ENCODE results near the gene NOP56. TPM values are rescaled to one million over a fixed set of nuclear protein-coding genes. Genes with fewer than 3 reads are reported as not detected.

The NOP56 gene
- total and polyA plus RNA-seq, 2 donors (not counting 3 experiments of a cell fraction or from before 2014, with no cell fraction given), result 151 to 329 TPM

GRCh38 chr20:2610326-2610725 is 42.1 kb upstream of the NOP56 start:
- FAIRE-seq, result no peak
- ChIA-PET CTCF (no interaction called here), POLR2A (no interaction called here)
- no peaks in the 10 kb centered on the region for H3K36me3 ChIP-seq (ENCODE audit: control insufficient read depth in 2 of 2, extremely low read depth in 1 of 2, insufficient read depth in 2 of 2, low read length in 2 of 2)
- H3K9me1 ChIP-seq (replicated peaks; ENCODE audit: control insufficient read depth, extremely low read depth, insufficient read depth, low read length), result no peaks in the 10 kb centered on the region
- intact Hi-C loops (cut with micrococcal nuclease) (no loop called here), dilution Hi-C loops (cut with MboI; ENCODE audit: extremely low pct_ligation_motif_present, low sequenced_read_pairs) (no loop called here)
- no peak overlapping the region for H3K4me2 ChIP-seq (ENCODE audit: insufficient read depth, low read length)
- no peak overlapping the region for H3K27ac ChIP-seq (ENCODE audit: insufficient read depth, low read depth, low read length)
- no peak overlapping the region for H3K4me3 ChIP-seq (replicated peaks in 1 of 3; ENCODE audit: insufficient read depth in 1 of 3, low read depth in 1 of 3, low read length in 3 of 3)
- no TSS peak for BruUV-seq (replicated peaks)
- DNase-seq (ENCODE audit: low read depth, low spot score), result no peak
- H3K9ac ChIP-seq (replicated peaks; ENCODE audit: extremely low read depth, insufficient read depth, low read length), result no peak overlapping the region
- H3K9me3 ChIP-seq (replicated peaks; ENCODE audit: control insufficient read depth, insufficient read depth, low read length), result no peaks in the 10 kb centered on the region
- no peaks in the 10 kb centered on the region for H3K4me1 ChIP-seq (ENCODE audit: control insufficient read depth, extremely low read depth, insufficient read depth, low read length)
- no peaks in the 10 kb centered on the region for H3K79me2 ChIP-seq (ENCODE audit: control insufficient read depth, insufficient read depth, low read length)
- H3K27me3 ChIP-seq (ENCODE audit: control insufficient read depth in 2 of 2, insufficient read depth in 2 of 2, low read length in 2 of 2), result peaks cover 0 to 2% of the 10 kb centered on the region in 2 experiments
- TF ChIP-seq JUN (IDR thresholded peaks at IDR 0.05; ENCODE audit: borderline replicate concordance, insufficient read depth, insufficient read length, low read depth) (no peak), FOS (IDR thresholded peaks at IDR 0.05; ENCODE audit: borderline replicate concordance, insufficient read depth, low read length) (no peak), EZH2 (IDR thresholded peaks at IDR 0.05; ENCODE audit: borderline replicate concordance, low read depth, low read length, severe bottlenecking) (no peak), POLR2AphosphoS5 (IDR thresholded peaks at IDR 0.05; ENCODE audit: insufficient read depth, low read depth, low read length) (no peak), GATA2 (IDR thresholded peaks at IDR 0.05; ENCODE audit: insufficient read depth, insufficient read length, low read depth, low read length) (no peak), POLR2A (IDR thresholded peaks at IDR 0.05; ENCODE audit: low read depth, low read length) (no peak), MYC (IDR thresholded peaks at IDR 0.05; ENCODE audit: low read depth, low read length) (no peak)
- TF ChIP-seq, protein P1, sequence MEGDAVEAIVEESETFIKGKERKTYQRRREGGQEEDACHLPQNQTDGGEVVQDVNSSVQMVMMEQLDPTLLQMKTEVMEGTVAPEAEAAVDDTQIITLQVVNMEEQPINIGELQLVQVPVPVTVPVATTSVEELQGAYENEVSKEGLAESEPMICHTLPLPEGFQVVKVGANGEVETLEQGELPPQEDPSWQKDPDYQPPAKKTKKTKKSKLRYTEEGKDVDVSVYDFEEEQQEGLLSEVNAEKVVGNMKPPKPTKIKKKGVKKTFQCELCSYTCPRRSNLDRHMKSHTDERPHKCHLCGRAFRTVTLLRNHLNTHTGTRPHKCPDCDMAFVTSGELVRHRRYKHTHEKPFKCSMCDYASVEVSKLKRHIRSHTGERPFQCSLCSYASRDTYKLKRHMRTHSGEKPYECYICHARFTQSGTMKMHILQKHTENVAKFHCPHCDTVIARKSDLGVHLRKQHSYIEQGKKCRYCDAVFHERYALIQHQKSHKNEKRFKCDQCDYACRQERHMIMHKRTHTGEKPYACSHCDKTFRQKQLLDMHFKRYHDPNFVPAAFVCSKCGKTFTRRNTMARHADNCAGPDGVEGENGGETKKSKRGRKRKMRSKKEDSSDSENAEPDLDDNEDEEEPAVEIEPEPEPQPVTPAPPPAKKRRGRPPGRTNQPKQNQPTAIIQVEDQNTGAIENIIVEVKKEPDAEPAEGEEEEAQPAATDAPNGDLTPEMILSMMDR (IDR thresholded peaks at IDR 0.05; ENCODE audit: extremely low read depth in 1 of 2, insufficient read depth in 1 of 2, low read depth in 1 of 2, low read length in 2 of 2), result no peak
- TF ChIP-seq, protein P2, sequence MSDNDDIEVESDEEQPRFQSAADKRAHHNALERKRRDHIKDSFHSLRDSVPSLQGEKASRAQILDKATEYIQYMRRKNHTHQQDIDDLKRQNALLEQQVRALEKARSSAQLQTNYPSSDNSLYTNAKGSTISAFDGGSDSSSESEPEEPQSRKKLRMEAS (IDR thresholded peaks at IDR 0.05; ENCODE audit: insufficient read depth, insufficient read length), result no peak
- no peaks in the 10 kb centered on the region for H4K20me1 ChIP-seq (replicated peaks; ENCODE audit: control insufficient read depth, extremely low read depth, insufficient read depth, low read length)
- H2AFZ ChIP-seq (ENCODE audit: low read depth, low read length), result no peak overlapping the region

Measured in endothelial cell of umbilical vein (primary cell).